ENCODE results near the gene ACTL10.
A peak's percentile ranks its signal among the peaks of the same experiment; 100 is the strongest.

ACTL10 gene

DNA sequence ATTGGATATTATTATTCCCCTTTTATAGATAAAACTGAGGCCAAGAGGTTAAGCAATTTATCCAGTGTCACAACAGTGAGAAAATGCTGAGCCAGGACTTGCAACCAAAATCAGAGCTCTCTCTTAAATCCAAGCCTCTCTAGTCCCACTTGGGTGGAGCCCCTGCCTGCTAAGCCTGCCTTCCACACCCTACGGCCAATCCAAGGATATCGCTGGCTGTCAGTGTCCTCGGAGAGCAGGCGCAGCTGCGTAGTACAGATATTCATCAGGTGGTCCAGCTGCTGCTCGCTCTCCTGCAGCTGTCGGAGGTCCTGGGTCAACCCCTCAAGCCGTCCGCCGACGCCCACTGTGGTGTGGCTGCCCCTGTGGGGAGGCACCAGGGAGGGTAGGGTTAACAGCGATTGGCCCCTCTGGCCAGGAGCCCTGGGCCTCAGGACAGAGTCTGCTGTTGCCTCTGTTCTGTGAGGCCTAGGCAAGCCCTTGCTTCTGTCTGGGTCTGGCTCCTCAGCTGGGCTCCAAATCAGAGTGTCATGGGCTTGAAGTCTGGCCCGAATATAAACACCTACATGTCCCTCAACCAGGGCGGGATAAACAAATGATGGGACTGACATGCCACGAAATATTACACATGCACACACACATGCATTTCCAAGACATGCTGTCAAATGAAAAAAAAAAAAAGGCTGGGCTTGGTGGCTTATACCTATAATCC lies 11.4 kb downstream of the ACTL10 start:
- DNase-seq = no peak

DNA sequence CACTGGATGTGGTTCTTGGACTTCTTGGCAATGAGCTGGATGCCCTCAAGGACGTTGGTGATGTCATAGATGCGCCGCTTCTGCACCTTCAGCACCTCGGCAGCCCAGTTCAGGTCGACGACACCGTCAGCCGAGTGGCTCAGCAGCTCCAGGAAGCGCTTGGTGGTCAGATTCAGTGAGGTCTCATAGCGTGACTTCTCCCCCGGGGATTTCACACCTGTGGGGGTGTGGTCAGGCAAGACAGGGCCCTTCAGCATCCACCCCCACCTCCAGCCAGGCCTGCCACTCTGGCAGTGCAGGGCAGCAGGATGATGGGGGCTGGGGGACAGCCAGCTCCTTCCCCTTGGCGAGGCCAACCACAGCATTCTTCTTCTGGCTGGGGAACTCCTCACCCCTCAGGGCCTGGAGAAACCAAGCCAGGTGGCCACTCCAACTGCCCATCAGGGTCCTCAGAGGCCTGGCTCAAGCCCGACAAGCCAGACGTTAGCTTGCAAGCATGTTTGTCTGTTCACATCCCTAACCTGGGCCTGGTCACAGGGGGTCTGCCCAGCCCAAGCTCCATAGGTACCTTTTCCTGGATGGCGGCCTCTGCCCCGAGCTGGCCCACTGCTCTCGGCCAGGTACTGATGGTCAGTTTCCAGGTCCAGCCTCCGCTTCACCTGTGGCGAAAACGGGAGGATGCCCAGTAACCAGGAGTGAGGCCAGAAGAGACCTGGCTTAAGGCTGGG lies 13.2 kb downstream of the ACTL10 start:
- no peak for DNase-seq

DNA sequence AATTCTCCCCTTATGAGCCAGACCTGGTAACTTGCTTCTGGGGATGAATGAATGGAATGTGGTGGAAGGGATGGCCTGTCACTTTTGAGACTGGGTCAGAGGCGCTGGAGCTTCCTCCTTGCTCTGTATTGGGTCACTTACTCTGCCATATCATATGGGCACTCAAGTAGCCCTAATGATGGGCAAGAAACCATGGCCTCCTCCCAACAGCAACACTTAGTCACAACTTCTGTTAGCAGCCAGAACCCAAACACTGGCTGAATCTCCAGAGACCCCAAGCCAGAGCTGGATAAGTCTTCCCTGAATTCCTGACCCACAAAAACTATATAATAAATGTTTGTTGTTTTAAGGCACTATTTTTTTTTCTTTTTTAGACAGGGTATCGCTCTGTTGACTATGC lies 13.9 kb downstream of the ACTL10 start:
- DNase-seq = no peak

DNA sequence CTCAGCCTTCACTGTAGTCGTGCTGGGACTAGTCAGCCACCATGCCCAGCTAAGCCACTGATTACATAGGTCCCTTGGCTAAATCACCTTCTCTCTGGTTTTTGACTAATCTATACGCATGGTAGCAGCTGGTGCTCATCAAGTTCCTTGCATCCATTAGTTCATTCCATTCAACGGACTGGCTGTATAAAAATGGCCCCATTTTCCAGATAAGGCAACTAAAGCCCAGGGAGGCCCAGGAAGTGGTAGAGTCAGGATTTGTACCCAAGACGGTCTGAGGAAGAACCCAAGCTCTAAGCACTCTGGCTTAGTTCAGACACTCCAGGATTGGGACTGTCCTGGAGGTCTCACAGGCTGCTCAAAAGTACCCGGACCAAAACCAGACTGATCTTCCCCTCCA lies 14.5 kb downstream of the ACTL10 start:
- DNase-seq = no peak

DNA sequence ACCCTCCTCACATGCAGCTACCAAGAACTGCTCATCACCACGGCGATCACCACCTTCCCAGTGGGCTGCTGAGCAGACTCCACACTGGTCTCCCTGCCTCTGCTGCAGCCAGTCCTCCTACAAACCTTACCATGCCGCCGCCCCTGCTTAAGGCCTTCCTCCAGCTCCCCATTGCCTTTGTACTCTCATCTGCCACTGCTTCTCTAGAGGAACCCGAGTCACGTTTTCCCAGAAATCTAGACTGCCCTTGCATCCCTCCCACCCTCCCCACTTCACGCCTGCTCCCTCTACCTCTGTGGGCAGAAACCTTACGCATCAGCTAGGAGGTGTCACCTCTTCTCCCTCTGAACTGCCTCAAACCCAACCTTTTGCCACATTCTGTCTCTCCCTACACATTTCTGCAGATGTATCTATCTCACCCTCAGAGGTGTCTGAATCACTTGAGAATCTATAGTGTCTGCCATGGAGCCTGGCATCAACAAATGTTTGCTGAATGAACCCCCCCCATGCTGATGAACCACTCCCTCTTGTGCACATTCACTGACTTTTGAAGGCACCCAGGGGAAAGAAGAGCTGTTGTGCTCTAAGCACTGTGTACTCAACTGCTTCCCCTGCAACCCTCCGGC lies 15.1 kb downstream of the ACTL10 start:
- no peak for DNase-seq

DNA sequence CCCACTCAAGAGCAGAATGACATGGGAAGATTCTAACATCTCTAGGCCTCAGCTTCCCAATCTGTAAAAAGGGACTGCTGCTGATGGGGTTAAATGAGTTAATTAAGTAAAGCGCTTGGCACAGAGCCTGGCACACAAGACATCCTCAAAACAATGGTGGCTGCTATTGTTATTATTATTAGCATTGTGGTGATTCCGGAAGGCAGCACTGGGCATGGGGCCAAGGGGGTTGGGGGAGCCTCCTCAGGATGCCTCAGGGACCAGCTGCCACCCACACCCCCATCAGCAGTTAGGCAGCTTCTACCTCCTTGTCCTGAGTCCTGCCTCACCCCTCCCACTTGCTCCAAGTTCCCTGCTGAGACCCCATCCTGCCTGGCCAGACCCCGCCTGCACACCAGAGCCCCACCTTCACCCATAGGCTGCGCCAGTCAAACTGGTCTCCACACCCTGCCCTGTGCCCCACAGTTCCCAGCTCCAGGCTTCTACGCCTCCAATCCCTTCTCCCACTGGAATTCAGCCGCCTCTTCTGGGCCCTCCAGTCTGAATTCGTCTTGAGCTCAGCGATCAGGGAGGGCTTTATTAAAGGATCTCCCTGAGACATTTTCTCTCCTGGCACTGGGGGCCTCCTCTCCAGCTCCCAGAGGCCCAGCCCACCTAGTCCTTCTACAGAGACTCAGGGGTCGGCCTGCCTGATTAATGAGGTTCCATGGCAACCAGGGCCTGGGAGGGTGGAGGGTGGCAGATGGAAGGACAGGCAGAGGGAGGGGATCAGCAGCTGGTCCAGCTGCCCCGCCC lies 18.0 kb downstream of the ACTL10 start:
- DNase-seq = no peak

DNA sequence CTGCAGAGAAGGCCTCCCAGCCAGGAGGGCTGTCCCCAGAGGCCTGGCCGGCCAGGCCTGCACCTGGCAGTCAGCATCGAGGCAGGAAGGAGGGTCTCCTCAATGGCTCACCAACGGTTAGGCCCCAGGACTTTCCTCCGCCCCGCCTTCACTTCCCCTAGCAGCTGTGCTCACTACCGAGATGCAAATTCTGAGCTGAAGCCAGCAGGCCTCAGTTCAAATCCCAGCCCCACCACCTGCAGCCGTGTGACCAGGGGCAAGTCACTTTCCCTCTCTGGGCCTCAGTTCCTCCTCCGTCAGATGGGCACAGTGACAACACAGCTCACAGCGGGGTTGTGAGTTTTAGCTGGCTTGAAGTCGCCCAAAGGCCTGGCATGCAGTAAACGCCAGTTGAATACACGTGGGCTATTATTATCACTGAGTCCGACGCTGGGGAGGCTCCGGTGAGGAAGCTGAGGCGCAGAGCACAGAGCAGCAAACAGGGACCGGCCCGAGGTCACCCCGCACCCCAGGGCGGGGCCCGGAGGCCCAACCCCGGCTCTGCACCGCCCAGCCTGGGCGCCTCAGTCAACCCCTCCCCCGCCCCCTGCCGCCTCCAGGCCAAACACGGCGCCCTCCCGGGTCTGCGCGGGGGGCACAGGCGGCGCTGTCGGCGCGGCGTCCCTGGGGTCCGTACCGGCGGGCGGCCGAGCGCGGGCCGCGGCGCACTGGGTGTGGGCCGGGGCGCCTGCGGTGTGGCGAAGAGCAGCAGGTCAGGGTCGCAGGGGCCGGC lies 18.8 kb downstream of the ACTL10 start:
- DNase-seq = no peak

DNA sequence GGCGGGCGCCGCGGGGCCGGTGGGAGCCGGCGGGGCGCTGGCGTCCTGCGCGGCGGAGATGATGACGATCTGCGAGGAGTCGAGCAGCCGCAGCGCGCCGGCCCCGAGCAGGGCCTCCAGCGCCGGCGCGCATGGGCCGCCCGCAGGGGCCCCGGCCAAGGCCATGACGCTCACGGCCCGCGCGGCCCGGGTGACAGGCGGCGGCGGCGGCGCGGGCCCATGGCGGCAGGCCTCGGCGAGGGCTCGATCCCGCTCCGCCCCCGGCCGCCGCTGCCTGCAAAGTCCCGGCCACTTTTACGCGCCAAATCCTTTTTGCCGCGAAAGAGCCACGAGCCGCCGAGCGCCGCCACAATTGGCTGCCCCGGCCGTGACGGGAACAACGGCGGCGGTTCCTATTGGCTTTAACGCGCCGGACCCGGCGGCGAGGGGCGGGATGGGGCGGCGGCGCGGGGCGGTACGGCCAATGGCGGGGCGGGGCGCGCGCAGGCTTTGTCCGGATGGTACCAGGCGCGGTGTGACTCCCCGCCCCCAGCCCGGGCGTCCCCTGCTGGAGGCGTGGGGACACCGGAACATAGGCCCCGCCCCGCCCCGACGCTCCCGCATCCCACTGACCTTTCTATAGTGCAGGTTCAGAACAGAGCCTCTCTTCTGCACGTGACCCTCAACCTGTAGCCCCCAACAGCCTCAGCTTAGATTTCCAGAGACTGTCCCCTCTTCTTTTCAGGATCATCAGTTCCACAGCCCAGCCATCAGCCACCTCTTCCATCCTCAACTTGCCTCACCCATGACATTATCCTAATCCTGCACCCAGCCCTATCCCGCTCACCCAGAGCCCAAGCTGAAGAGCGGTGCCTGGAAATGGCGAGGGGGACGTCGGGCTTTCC lies 19.6 kb downstream of the ACTL10 start, which contains the start of gene E2F1:
Gene E2F1, minus strand, starts transcription at position 286 of the 884 bp plus-strand sequence. Its CDS starts 121 bp downstream, at position 165.
- peak; percentile 93 for DNase-seq

DNA sequence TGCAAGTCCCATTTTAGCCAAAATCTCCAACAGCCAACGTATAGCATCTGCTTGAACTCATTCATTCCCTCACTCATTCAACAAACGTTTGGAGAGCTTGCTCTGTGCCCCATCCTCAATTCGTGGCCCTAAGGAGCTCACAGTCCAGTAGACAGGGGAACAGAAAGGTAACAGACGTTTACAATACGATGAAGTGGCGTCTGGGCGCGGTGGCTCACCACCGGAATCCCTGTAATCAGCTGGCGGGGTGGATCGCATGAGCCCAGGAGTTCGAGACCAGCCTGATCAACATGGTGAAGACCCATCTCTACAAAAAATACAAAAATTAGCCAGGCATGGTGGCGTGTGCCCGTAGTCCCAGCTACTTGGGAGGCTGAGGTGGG lies 20.2 kb downstream of the ACTL10 start:
- DNase-seq = no peak

DNA sequence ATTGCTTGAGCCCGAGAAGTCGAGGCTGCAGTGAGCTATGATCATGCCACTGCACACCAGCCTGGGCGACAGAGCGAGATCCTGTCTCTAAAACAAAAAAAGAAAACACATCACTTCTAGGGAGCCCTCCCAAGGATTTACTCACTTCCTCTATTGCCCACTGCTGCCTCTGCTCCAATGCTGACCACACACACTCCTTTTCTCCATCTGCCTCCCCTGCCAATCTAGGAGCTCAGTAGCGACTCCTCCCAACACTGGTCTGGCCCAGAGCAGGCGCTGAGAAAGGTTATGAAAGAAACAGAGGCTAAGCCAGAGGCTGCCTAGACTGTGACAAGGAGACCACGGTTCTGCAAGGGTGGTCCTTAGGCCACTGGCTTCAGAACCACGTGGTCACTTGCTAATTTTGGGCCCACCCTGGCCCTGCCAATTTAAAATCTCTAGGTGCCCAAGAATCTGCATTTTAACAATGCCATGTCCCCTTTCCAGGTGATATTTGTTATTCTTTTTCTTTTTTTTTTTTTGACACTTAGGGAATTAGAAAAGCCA lies 20.7 kb downstream of the ACTL10 start:
- no peak for DNase-seq

DNA sequence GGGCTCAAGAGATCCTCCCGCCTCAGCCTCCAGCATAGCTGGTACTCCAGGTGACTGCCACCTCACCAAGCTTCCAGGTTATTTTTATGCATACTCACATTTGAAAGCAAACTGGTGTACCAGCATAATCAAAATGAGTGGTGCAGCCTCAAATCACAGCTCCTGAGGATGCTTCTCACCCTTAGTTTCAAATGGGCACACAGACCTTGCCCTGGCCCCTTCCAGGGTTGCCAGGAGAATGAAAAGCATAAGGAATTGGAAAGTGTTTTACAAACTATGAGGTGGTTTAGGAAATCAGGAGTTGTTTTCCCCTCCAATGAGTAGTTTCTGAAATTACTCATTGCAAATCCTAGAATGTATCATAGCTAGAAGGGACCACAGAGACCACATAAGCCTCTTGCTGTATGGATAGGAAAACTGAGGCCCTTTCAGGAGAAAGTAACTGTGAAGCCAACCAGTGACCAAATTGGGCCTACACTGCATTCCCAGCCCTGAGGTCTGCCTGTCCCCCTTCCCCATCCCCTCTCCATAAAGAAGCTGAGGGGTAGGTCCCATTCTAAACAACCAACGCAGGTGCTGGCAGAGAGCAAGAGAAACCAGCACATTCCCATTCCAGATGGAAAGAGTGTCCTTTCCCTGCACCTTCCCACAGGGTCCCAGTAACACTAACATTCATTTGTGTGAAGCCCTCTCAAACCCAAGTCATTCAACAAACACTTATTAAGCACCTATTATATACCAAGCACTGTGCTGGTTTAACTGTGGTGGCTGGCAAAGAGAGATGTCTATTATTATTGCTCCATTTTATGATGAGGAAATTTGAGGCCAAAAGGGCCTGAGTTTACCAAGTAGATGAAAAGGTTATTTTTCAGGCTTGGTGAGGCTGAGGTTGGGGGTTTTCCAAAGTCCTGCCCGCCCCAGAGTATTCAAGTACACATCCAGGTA lies 21.5 kb downstream of the ACTL10 start:
- no peak for DNase-seq

DNA sequence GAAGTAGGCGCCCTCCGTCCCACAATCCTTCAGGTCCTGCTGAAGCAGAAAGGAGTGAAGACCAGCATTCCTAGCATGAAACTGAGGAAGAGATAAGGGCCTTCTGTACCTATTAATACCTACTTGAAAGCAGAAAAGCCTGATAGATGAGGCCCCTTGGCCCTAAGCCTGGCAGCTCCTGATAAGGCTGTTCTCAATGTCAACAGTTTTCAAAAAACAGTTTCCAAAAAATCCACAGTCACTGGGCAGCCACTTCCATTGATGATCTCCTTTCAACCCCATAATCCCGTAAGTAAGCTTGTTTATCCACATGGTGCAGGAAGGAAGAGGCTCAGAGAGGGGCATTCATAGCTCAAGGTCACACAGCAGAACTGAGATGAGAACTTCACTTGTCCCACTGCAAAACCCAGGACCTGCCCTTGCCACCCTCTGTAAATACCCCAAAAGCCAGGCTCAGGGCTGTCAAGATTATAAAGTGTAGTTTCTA lies 22.2 kb downstream of the ACTL10 start:
- DNase-seq = no peak

DNA sequence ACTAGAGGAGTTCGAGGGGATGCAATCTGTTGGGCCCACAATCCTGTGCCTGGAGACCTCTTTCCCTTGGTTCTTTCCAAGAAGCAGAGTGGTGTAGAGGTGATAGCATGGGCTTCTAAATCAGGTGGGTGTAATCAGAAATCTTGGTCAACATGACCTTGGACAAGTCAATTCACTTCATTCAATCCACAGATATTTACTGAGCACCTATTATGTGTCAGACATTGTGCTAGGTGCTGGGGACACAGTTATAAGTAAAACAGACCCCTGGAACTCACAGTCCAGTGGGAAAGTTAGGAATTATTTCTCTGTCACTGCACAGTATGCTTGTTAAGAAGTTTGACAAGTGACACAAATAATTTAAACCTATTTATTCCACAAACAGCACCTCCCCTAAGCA lies 22.8 kb downstream of the ACTL10 start:
- DNase-seq = no peak

DNA sequence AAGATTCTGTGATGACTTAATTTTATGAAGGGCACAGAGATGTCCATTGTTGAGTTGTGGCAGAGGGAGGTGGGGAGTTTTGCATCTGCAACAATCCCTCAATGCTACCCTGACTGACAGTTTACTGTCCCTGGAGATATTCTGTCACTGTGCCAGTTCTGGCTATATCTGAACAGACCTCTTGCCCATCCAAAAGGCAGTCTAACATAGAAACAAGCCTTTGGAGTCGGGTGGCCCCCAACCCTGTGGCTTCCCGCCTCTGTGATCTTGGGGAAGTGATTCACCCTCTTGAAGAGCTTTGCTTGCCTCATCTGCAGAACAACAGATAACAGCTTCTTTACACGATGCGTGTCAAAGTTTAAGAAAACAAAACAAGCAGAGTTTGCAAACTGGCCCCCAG lies 23.2 kb downstream of the ACTL10 start:
- DNase-seq = no peak

DNA sequence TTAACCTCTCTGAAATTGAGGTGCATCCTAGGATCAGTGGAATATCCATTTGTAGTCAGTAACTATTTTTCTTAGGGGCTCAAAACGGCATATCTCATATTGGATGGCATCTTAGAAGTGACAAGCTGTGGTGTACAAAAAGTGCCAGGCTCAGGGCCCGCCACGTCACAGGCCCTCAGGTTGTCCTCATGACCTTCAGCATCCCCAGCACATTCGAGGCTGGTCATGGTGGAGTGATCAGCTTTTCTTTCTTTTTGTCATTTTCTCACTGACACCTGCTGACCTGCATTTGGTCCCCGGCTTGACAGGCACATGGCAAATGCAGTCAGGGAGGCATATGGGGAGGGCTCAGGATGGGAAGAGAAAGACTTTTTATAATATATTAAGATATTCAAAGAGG lies 26.5 kb downstream of the ACTL10 start:
- no peak for DNase-seq

DNA sequence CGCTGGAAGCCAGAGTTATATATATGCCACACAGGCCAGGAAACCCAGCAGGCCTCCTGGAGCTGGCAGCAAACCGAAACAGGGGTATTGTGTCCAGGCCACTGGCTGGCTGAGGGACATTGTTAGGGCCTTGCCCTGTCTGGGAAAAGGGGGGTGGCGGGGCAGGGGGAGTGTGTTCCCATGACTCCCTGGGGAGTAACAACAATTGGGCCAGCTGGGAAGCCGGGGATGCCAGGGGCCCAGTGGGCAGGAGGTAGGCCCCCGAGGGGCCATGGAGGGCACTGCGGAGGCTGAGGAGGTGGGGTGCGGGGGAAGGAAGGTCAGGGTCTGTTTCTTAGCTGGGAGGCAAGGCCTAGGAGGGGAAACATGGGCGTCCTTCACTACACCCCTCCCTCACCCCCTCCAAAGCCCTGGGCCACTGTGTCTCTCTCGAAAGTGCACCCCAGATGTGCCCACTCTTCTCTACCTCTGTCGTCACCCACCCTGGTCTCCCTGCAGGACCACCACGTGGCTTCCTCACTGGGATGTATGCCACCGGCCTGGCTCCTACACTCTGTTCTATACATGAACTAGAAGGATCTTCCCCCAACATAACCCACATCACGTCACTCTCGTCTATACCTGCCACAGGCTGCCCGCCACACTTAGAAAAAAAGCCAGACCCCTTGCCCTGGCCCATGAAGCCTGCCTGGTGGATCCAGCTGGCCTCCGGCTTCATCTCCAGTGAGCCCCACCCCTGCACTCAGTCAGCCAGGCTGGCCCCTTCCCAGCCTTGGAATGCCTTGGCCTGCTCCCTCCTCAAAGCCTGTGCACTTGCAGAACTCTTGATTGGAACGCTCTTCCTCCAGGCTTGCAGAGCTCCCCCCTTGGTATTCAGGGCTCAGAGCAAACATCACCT lies 27.2 kb downstream of the ACTL10 start:
- DNase-seq = no peak

DNA sequence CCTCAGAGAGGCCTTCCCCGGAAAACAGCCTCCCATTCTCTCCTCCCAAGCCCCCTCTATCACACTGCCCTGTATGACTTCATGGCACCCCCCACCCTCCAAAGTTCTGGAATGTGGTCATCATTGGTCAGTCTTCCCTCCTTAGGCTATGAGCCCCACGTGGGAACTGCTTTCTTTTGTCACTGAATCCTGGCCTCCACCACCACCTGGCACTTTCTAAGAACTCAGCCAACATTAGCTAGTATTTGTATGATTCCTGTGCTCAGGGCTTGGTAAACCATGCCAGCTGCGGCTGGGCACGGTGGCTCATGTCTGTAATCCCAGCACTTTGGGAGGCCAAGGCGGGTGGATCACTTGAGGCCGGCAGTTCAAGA lies 27.9 kb downstream of the ACTL10 start:
- DNase-seq = no peak

DNA sequence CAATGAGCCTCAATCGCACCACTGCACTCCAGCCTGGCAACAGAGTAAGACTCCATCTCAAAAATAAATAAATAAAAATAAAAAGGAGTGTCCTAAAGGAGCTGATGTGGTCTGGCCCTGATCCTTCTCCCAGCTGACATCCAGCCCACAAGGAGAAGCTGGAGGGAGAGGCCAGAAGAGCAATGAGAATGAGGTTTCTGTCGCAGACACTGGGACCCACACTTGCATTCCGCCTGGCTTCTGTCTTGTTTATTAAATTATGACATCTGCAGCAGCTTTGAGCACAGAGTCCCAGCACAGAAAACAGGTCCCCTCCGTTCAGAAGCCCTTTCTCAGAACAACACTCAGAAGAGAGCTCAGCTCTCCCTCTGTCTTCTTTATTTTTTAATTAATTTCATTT lies 29.7 kb downstream of the ACTL10 start:
- DNase-seq = no peak

Measured in fibroblast of skin of abdomen (primary cell).